Thoracic aorta (tissue), 2 donors: ENCODE data around the gene OCA2. TPM values are rescaled to one million over a fixed set of nuclear protein-coding genes. Genes with fewer than 3 reads are reported as not detected.
"Not testable (repeated sequence)": the region's sequence is repeated elsewhere in the genome, so short reads cannot be mapped to it uniquely, and the experiment has no call there.

Experiments
- ATAC-seq: fragments of 150-250 bp; one replicate; pipeline ENCODE4 v1.8.0; 2017; ENCODE audit warnings: low read depth; ENCODE audit not compliant: insufficient number of reproducible peaks, low FRiP score
- DNase-seq: peaks from one replicate; pipeline ENCODE4 v3.0.0-alpha.2; 2020; ENCODE audit warnings: low spot score
- H3K27ac ChIP-seq, 2 donors: fragments of 200-600 bp; sonication (generic); 1 replicate in 1 of 2; 2 replicates in 1 of 2; pipeline ENCODE4 v1.5.1; 2016; ENCODE audit warnings: mild to moderate bottlenecking in 2 of 2, moderate library complexity in 2 of 2
- H3K27me3 ChIP-seq: fragments of 200-600 bp; sonication (generic); replicated peaks from 2 replicates; pipeline ENCODE4 v1.6.0; 2016; ENCODE audit warnings: mild to moderate bottlenecking; ENCODE audit not compliant: insufficient read depth
- H3K36me3 ChIP-seq: fragments of 200-600 bp; sonication (generic); one replicate; pipeline ENCODE4 v1.5.1; 2016
- H3K4me1 ChIP-seq, 2 donors: fragments of 200-600 bp; sonication (generic); 1 replicate in 1 of 2; 2 replicates in 1 of 2; pipeline versions ENCODE4 v1.5.1 to v1.6.0; 2016; ENCODE audit warnings: low read depth in 2 of 2, mild to moderate bottlenecking in 1 of 2; ENCODE audit not compliant: control insufficient read depth in 1 of 2
- H3K4me3 ChIP-seq: fragments of 200-600 bp; sonication (generic); 2 replicates; pipeline ENCODE4 v1.5.1; 2016; ENCODE audit warnings: mild to moderate bottlenecking
- H3K9me3 ChIP-seq: fragments of 200-600 bp; sonication (generic); 2 replicates; pipeline ENCODE4 v1.5.1; 2016
- CTCF ChIP-seq: fragments of 200-600 bp; sonication (generic); IDR thresholded peaks from one replicate; pipeline ENCODE4 v1.5.1; 2019; ENCODE audit warnings: antibody characterized with exemption
- total RNA-seq, 2 donors: library from RNA; depleted of rRNA; stranded (reverse); fragments of >200 nt; gene quantifications; one replicate each; pipeline versions ENCODE4 v1.1.0 to v1.2.3, GENCODE V29; 2016

The OCA2 gene
- total RNA-seq, 2 donors from 2014 or later, result 8.0 to 14.8 TPM

GRCh38 chr15:27854601-27855000 is 244.5 kb downstream of the OCA2 start:
- no peaks in the 10 kb centered on the region for H3K9me3 ChIP-seq
- no peak overlapping the region for H3K27ac ChIP-seq
- no peak overlapping the region for H3K4me3 ChIP-seq
- H3K36me3 ChIP-seq, result peaks cover 3% of the 10 kb centered on the region
- H3K27me3 ChIP-seq, result no peaks in the 10 kb centered on the region
- DNase-seq (no peak), ATAC-seq (no peak)
- no peaks in the 10 kb centered on the region for H3K4me1 ChIP-seq
- no peak for TF ChIP-seq CTCF

GRCh38 chr15:27853624-27854455 is 245.3 kb downstream of the OCA2 start:
- Histone ChIP-seq H3K27me3 (no peaks in the 10 kb centered on the region), H3K4me1 (no peaks in the 10 kb centered on the region), H3K4me3 (no peak overlapping the region), H3K27ac (no peak overlapping the region), H3K36me3 (peaks cover 3% of the 10 kb centered on the region), H3K9me3 (no peaks in the 10 kb centered on the region)
- ATAC-seq (no peak), DNase-seq (no peak)
- TF ChIP-seq CTCF, result no peak

GRCh38 chr15:27851858-27852210 is 247.3 kb downstream of the OCA2 start:
- no peak for TF ChIP-seq CTCF

GRCh38 chr15:27850981-27851857 is 247.9 kb downstream of the OCA2 start:
- DNase-seq, result no peak
- no peak for TF ChIP-seq CTCF
- Histone ChIP-seq H3K9me3 (no peaks in the 10 kb centered on the region), H3K27me3 (no peaks in the 10 kb centered on the region), H3K27ac (no peak overlapping the region), H3K36me3 (peaks cover 3% of the 10 kb centered on the region), H3K4me1 (no peaks in the 10 kb centered on the region), H3K4me3 (no peak overlapping the region)
- ATAC-seq, result no peak

More at GRCh38 chr15:27851858-27852210, 247.3 kb downstream of the OCA2 start:
- DNase-seq (no peak), ATAC-seq (no peak)
- Histone ChIP-seq H3K4me1 (no peaks in the 10 kb centered on the region), H3K27ac (no peak overlapping the region), H3K9me3 (no peaks in the 10 kb centered on the region), H3K27me3 (no peaks in the 10 kb centered on the region), H3K4me3 (no peak overlapping the region), H3K36me3 (peaks cover 3% of the 10 kb centered on the region)

GRCh38 chr15:27850050-27850449 is 249.1 kb downstream of the OCA2 start:
- Histone ChIP-seq H3K36me3 (peaks cover 3% of the 10 kb centered on the region), H3K27me3 (no peaks in the 10 kb centered on the region), H3K27ac (no peak overlapping the region), H3K9me3 (no peaks in the 10 kb centered on the region), H3K4me3 (no peak overlapping the region), H3K4me1 (no peaks in the 10 kb centered on the region)
- ATAC-seq (no peak), DNase-seq (no peak)
- TF ChIP-seq CTCF, result no peak

GRCh38 chr15:27848936-27849335 is 250.2 kb downstream of the OCA2 start:
- not testable (repeated sequence) for H3K27me3 ChIP-seq, H3K27ac ChIP-seq, DNase-seq, H3K36me3 ChIP-seq, ATAC-seq, H3K4me1 ChIP-seq, H3K4me3 ChIP-seq, H3K9me3 ChIP-seq
